Choroid plexus epithelial cell (primary cell): ENCODE results near the gene RTBDN.
"Not testable (repeated sequence)": the region's sequence is repeated elsewhere in the genome, so short reads cannot be mapped to it uniquely, and the experiment has no call there.

Source experiments
- DNase-seq: peaks from one replicate; pipeline ENCODE4 v3.0.0-alpha.2; 2010; ENCODE audit warnings: low read depth
- H3K4me3 ChIP-seq: 2 replicates; pipeline ENCODE4 v1.5.1; 2011; ENCODE audit warnings: low read depth, mild to moderate bottlenecking, control low read depth, low read length, moderate library complexity
- TF ChIP-seq, protein P1 (sequence below): conservative IDR thresholded peaks from 2 replicates; pipeline ENCODE4 v1.5.1; 2011; ENCODE audit warnings: low read depth, mild to moderate bottlenecking, control low read depth, inconsistent platforms, low read length, moderate library complexity

The RTBDN gene

GRCh38 chr19:12833738-12834565 is 427 bp downstream of the RTBDN start:
- no peak for DNase-seq

GRCh38 chr19:12833418-12833737 is 1.0 kb downstream of the RTBDN start:
- H3K4me3 ChIP-seq: no peak overlapping the region
- DNase-seq: no peak
- TF ChIP-seq, protein P1, sequence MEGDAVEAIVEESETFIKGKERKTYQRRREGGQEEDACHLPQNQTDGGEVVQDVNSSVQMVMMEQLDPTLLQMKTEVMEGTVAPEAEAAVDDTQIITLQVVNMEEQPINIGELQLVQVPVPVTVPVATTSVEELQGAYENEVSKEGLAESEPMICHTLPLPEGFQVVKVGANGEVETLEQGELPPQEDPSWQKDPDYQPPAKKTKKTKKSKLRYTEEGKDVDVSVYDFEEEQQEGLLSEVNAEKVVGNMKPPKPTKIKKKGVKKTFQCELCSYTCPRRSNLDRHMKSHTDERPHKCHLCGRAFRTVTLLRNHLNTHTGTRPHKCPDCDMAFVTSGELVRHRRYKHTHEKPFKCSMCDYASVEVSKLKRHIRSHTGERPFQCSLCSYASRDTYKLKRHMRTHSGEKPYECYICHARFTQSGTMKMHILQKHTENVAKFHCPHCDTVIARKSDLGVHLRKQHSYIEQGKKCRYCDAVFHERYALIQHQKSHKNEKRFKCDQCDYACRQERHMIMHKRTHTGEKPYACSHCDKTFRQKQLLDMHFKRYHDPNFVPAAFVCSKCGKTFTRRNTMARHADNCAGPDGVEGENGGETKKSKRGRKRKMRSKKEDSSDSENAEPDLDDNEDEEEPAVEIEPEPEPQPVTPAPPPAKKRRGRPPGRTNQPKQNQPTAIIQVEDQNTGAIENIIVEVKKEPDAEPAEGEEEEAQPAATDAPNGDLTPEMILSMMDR: no peak

More at GRCh38 chr19:12833738-12834565, 427 bp downstream of the RTBDN start:
- TF ChIP-seq, protein P1: no peak
- H3K4me3 ChIP-seq: peak overlapping the region; percentile 37

GRCh38 chr19:12828494-12828893 is 5.9 kb downstream of the RTBDN start:
- no peak for DNase-seq

GRCh38 chr19:12825254-12826131 is 8.9 kb downstream of the RTBDN start:
- TF ChIP-seq, protein P1: peak; percentile 53
- no peak overlapping the region for H3K4me3 ChIP-seq
- DNase-seq: no peak

More at GRCh38 chr19:12828494-12828893, 5.9 kb downstream of the RTBDN start:
- TF ChIP-seq, protein P1: no peak
- H3K4me3 ChIP-seq: no peak overlapping the region

DNA sequence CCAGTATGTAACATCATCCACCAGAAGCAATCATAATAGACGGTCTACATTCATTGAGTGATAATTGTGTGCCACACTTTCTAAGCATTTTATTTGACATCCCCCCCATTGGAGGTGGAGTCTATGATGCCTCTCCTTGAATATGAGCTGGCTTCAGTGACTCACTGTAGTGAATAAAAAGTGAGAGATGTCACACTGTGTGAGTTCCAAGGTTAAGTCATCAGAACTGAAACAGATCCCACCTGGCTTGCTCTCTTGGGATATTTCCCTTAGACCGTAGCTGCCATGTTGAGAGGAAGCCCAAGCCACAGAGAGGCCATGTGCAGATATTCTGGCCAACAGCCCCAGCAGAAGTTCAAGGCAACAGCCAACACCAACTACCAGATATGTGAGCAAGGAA is 12.6 kb downstream of the RTBDN start:
- H3K4me3 ChIP-seq: no peak overlapping the region
- DNase-seq: no peak
- TF ChIP-seq, protein P1: no peak

DNA sequence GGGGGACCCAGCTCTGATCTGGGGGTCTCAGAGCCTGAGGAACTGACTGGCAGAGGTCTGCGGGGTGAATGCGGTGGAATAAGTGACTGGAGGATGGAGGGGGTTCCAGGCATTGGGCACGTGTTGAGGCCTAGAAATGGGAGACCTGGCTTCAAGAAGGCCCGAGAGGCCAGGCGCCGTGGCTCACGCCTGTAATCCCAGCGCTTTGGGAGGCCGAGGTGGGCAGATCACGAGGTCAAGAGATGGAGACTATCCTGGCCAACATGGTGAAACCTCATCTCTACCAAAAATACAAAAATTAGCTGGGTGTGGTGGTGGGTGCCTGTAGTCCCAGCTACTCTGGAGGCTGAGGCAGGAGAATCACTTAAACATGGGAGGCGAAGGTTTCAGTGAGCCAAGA is 16.6 kb downstream of the RTBDN start:
- not testable (repeated sequence) for H3K4me3 ChIP-seq, DNase-seq

GRCh38 chr19:12817188-12817587 is 17.2 kb downstream of the RTBDN start:
- not testable (repeated sequence) for DNase-seq, H3K4me3 ChIP-seq
